ENCODE measurements around the gene MAP3K8. TPM values are rescaled to one million over a fixed set of nuclear protein-coding genes. Genes with fewer than 3 reads are reported as not detected.

Gene MAP3K8
- total RNA-seq: 1 to 10 TPM; 8.3 to 8.7 TPM

GRCh38 chr10:30433730-30434272, at the start of gene MAP3K8:
MAP3K8 (plus strand) TSS chr10:30434184; CDS start chr10:30438939, 4,755 bp downstream.

Other genes starting within 250 kb of the MAP3K8 start
- gene MTPAP, start 84.9 kb upstream of the MAP3K8 start, total RNA-seq: 10 to 100 TPM; 15.1 to 16.0 TPM
- not detected for gene LYZL2, start 195.6 kb downstream of the MAP3K8 start, total RNA-seq